Cardiac fibroblast (primary cell): ENCODE measurements around the gene SLC66A1.

Experiments
- DNase-seq, 2 donors: peaks; one replicate each; pipeline versions ENCODE4 v3.0.0 to v3.0.0-alpha.2; 2010; ENCODE audit warnings: low read depth in 2 of 2
- H3K4me3 ChIP-seq, 2 donors: replicated peaks in 1 of 2; 1 replicate in 1 of 2; 2 replicates in 1 of 2; pipeline ENCODE4 v1.5.1; 2011; ENCODE audit warnings: low read depth in 2 of 2, low read length in 2 of 2, mild to moderate bottlenecking in 2 of 2, moderate library complexity in 1 of 2
- TF ChIP-seq, protein P1 (sequence below): IDR thresholded peaks from one replicate; pipeline ENCODE4 v1.5.1; 2011; ENCODE audit warnings: low read depth, mild to moderate bottlenecking, low read length, inconsistent platforms

The SLC66A1 gene

DNA sequence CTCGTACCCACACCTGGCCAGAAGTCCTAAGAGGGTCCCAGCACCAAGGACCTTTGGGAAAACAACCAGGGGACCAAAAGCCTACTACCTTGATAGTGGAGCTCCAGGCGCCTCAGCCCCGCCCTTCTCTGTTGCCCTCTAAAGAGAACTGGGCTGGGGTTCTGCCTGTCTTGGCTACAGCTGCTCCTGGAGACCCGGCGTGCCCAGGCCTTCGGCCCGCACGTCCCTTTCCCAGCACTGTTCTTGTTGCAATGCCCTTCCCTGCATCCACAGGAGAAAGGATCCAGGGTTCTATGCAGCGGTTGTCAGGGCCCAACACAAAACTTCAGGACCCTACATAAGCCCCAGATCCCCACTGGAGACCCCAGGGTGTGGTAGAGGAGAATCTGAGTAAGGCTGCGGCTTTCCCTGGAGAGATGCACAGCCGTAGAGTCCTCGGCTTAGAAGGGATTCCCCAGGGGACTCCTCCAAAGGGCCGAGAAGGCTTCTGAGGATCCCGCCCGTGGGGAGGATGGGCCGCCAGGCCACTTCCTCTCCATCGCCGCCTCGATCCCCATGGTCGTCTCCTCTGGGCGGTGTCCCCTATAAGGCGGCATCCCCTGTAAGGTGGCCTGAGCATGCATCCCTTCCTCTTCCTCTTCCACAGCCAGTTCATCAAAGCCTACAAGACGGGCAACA lies 12.0 kb downstream of the SLC66A1 start:
- H3K4me3 ChIP-seq: no peak overlapping the region
- TF ChIP-seq, protein P1, sequence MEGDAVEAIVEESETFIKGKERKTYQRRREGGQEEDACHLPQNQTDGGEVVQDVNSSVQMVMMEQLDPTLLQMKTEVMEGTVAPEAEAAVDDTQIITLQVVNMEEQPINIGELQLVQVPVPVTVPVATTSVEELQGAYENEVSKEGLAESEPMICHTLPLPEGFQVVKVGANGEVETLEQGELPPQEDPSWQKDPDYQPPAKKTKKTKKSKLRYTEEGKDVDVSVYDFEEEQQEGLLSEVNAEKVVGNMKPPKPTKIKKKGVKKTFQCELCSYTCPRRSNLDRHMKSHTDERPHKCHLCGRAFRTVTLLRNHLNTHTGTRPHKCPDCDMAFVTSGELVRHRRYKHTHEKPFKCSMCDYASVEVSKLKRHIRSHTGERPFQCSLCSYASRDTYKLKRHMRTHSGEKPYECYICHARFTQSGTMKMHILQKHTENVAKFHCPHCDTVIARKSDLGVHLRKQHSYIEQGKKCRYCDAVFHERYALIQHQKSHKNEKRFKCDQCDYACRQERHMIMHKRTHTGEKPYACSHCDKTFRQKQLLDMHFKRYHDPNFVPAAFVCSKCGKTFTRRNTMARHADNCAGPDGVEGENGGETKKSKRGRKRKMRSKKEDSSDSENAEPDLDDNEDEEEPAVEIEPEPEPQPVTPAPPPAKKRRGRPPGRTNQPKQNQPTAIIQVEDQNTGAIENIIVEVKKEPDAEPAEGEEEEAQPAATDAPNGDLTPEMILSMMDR: no peak
- DNase-seq: no peak

DNA sequence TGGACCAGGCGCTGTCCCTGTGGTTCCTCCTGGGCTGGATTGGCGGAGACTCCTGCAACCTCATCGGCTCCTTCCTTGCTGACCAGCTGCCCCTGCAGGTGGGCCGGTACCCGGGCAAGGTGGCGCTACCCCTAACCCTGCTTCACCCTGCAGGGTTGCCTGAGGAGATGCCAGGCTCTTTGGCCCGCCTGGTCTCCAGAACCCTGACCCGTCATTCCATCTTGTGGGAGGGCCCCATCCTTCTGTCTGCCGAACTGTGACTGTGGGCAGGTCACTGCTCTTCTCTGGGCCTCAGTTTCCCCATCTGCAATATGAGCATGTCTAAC lies 12.5 kb downstream of the SLC66A1 start:
- TF ChIP-seq, protein P1: no peak
- no peak for DNase-seq
- H3K4me3 ChIP-seq: no peak overlapping the region

DNA sequence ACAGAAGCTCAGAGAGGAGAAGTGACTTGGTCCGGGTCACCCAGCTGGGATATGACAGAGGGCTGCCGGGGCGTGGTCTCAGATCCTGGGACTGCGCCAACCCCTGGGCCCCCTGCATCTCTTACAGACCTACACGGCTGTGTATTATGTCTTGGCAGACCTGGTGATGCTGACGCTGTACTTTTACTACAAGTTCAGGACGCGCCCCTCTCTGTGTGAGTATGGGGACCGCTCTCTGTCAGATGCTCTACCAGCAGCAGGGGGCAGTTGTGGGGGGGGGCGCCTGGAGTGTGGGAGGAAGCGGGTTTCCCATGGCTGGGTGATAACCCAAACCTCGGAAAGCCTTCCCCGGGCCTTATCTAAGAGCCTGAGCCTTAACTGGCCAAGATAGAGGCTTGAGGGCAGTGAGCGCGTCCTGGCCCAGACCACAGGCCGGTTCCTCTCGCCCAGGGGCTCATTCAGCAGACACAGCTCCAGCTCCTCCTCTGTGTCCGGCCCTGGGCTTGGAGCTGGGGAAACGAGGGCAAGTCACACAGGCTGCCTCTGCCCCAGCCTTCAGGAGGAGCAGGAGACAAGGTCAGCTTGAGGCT lies 13.3 kb downstream of the SLC66A1 start:
- TF ChIP-seq, protein P1: no peak
- DNase-seq: no peak
- no peak overlapping the region for H3K4me3 ChIP-seq

DNA sequence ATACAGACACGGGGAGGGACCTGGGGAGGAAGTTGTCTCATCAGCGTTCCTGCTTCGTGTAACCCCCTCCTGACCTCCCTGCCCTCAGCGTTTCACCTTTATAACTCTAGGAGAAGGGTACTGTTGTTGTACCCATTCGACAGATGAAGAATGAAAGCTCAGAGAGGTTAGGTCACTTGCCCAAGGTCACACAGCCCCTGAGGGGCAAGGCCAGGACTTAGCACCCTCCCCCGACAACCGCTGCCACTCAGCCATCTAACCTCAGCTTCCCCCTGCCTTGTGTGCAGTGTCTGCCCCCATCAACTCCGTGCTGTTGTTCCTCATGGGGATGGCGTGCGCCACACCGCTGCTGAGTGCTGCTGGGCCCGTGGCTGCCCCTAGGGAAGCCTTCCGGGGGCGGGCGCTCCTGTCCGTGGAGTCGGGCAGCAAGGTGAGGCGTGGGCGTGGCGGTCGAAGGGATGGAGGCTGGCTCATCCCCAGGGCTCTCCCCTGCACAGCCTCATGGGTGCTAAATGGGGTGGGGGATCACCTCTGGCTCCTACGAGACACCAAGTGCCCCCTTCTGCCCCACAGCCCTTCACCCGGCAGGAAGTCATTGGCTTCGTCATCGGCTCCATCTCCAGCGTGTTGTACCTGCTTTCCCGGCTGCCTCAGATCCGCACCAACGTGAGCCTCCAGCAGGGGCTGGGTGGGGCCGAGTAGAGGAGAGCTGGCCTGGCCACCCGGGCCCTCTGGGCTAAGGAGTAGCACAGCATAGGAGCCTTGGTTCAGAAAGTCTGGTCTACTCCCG lies 14.0 kb downstream of the SLC66A1 start:
- H3K4me3 ChIP-seq: no peak overlapping the region
- TF ChIP-seq, protein P1: no peak
- no peak for DNase-seq

DNA sequence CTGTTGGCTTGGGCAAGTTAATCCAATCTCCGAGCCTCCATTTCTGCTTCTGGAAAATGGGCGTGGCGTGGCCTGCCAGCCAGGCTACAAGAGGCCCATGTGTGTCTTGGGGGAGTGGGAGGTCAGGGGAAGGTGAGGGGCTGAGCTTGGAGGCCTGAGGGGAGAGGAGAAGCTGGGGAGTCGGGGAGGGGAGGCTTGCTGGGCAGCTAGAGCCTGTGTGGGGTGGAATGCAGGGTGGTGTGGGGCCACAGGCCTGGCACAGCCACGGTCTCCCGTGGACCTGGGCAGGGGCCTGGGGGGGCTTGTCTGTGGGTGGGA lies 14.6 kb downstream of the SLC66A1 start:
- TF ChIP-seq, protein P1: no peak
- H3K4me3 ChIP-seq: no peak overlapping the region
- no peak for DNase-seq

DNA sequence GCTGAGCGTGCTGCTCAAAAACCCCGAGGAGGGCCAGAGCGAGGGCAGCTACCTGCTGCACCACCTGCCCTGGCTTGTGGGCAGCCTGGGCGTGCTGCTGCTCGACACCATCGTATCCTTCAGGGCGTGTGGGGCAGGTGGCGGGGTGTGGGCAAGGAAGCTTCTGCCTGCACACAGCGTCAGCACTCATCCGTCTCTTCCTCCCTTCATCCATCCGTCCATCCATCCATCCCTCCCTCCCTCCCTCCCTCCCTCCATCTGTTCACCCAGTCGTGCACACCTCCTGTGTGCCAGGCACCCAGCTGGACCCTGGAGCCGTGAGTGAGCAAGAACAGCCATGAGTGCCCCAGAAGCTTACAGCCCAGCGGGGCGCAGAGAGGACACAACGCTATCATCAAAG lies 15.2 kb downstream of the SLC66A1 start:
- TF ChIP-seq, protein P1: no peak
- H3K4me3 ChIP-seq: no peak overlapping the region
- no peak for DNase-seq
